Measurements from ENCODE around the gene FOXJ3. TPM values are rescaled to one million over a fixed set of nuclear protein-coding genes. Genes with fewer than 3 reads are reported as not detected.

Gene FOXJ3
- total RNA-seq, 1 experiment from 2014 or later = 27.9 TPM

GRCh38 chr1:42279055-42279454 is 56.0 kb downstream of the FOXJ3 start:
- Histone ChIP-seq H3K9me3 (replicated peaks) (no peaks in the 10 kb centered on the region), H3K4me3 (no peak overlapping the region), H3K36me3 (peaks cover 4% of the 10 kb centered on the region; the same call in 1 of the 2 replicates), H3K27me3 (replicated peaks) (no peaks in the 10 kb centered on the region), H3K27ac (no peak overlapping the region), H3K4me1 (replicated peaks) (no peaks in the 10 kb centered on the region)
- DNase-seq (ENCODE audit: low read depth in 1 of 2, low spot score in 2 of 2) = no peak

GRCh38 chr1:42272920-42273319 is 62.1 kb downstream of the FOXJ3 start:
- Histone ChIP-seq H3K27ac (no peak overlapping the region), H3K4me1 (replicated peaks) (no peaks in the 10 kb centered on the region), H3K4me3 (no peak overlapping the region), H3K36me3 (peaks cover 8% of the 10 kb centered on the region), H3K9me3 (replicated peaks) (no peaks in the 10 kb centered on the region), H3K27me3 (replicated peaks) (no peaks in the 10 kb centered on the region)
- DNase-seq (ENCODE audit: low read depth in 1 of 2, low spot score in 2 of 2) = no peak

GRCh38 chr1:42267904-42268303 is 67.1 kb downstream of the FOXJ3 start:
- DNase-seq (ENCODE audit: low read depth in 1 of 2, low spot score in 2 of 2) = no peak
- Histone ChIP-seq H3K9me3 (replicated peaks) (no peaks in the 10 kb centered on the region), H3K36me3 (peaks cover 19% of the 10 kb centered on the region), H3K4me1 (replicated peaks) (no peaks in the 10 kb centered on the region), H3K27ac (no peak overlapping the region), H3K27me3 (replicated peaks) (no peaks in the 10 kb centered on the region), H3K4me3 (no peak overlapping the region)

- DNase-seq (ENCODE audit: low read depth in 1 of 2, low spot score in 2 of 2) = no peak
- Histone ChIP-seq H3K9me3 (replicated peaks) (no peaks in the 10 kb centered on the region), H3K27me3 (replicated peaks) (no peaks in the 10 kb centered on the region), H3K27ac (no peak overlapping the region), H3K4me1 (replicated peaks) (no peaks in the 10 kb centered on the region), H3K4me3 (no peak overlapping the region), H3K36me3 (peaks cover 19% of the 10 kb centered on the region)
Observed at GRCh38 chr1:42266253-42267135, 68.5 kb downstream of the FOXJ3 start.

- H3K4me3 ChIP-seq = no peak overlapping the region
- DNase-seq (ENCODE audit: low read depth in 1 of 2, low spot score in 2 of 2) = no peak
Observed at GRCh38 chr1:42264511-42265190, 70.4 kb downstream of the FOXJ3 start.

DNA sequence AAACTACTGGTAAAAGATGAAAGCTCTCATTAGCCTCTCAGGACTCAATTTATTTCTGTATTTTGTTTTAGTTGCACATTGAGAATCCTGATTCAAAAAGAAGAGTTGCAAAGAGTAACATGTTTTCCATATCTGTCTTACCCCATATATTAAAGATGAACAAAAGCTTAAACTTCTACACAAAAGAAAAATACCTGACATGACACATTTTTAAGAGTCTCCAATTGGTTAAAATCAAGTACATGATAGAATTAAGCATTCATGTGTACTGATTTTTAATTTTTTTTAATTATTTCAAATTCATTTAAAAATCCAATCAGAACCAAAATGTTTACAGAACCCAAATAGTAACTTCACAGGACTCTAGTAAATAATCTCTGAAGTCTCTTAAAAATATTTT is 72.0 kb downstream of the FOXJ3 start:
- H3K9me3 ChIP-seq (replicated peaks) = no peaks in the 10 kb centered on the region
- H3K4me3 ChIP-seq = no peak overlapping the region
- H3K27me3 ChIP-seq (replicated peaks) = no peaks in the 10 kb centered on the region
- peaks cover 15% of the 10 kb centered on the region for H3K36me3 ChIP-seq
- 0 out of 2 replicates have a peak, but pooled peaks cover 4% of the 10 kb centered on the region for H3K4me1 ChIP-seq (replicated peaks)
- no peak overlapping the region for H3K27ac ChIP-seq
- DNase-seq (ENCODE audit: low read depth in 1 of 2, low spot score in 2 of 2) = no peak

More at GRCh38 chr1:42264511-42265190, 70.4 kb downstream of the FOXJ3 start:
- H3K36me3 ChIP-seq = peaks cover 15% of the 10 kb centered on the region
- no peaks in the 10 kb centered on the region for H3K4me1 ChIP-seq (replicated peaks)
- H3K27me3 ChIP-seq (replicated peaks) = no peaks in the 10 kb centered on the region
- no peaks in the 10 kb centered on the region for H3K9me3 ChIP-seq (replicated peaks)
- no peak overlapping the region for H3K27ac ChIP-seq

GRCh38 chr1:42260376-42261070 is 74.5 kb downstream of the FOXJ3 start:
- no peak for DNase-seq (ENCODE audit: low read depth in 1 of 2, low spot score in 2 of 2)
- Histone ChIP-seq H3K4me3 (no peak overlapping the region), H3K27me3 (replicated peaks) (no peaks in the 10 kb centered on the region), H3K4me1 (replicated peaks) (0 out of 2 replicates have a peak, but pooled peaks cover 4% of the 10 kb centered on the region), H3K27ac (no peak overlapping the region), H3K36me3 (peaks cover 12% of the 10 kb centered on the region), H3K9me3 (replicated peaks) (no peaks in the 10 kb centered on the region)

DNA sequence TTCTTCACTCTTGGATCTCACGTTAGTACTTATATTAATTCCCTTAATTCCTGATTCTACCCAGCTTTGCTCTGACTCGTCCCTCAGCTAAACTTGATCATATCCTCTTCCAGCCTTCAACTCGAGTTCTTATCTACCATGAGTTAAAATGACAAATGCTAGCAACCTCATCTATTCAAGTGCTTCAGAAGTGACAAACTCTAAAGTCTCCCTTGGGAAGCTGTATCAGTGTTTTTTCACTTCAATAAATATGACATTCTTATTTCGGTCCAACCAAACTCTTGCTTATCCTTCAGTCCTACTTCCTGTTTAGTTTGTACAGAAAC is 75.3 kb downstream of the FOXJ3 start:
- H3K27ac ChIP-seq = no peak overlapping the region
- DNase-seq (ENCODE audit: low read depth in 1 of 2, low spot score in 2 of 2) = no peak
- H3K9me3 ChIP-seq (replicated peaks) = no peaks in the 10 kb centered on the region

GRCh38 chr1:42259059-42259738 is 75.8 kb downstream of the FOXJ3 start:
- no peak for DNase-seq (ENCODE audit: low read depth in 1 of 2, low spot score in 2 of 2)
- H3K27ac ChIP-seq = no peak overlapping the region
- no peaks in the 10 kb centered on the region for H3K27me3 ChIP-seq (replicated peaks)
- no peak overlapping the region for H3K4me3 ChIP-seq
- 0 out of 2 replicates have a peak, but pooled peaks cover 4% of the 10 kb centered on the region for H3K4me1 ChIP-seq (replicated peaks)
- no peaks in the 10 kb centered on the region for H3K9me3 ChIP-seq (replicated peaks)
- peaks cover 3% of the 10 kb centered on the region for H3K36me3 ChIP-seq

More for the DNA sequence above, 75.3 kb downstream of the FOXJ3 start:
- Histone ChIP-seq H3K4me3 (no peak overlapping the region), H3K4me1 (replicated peaks) (0 out of 2 replicates have a peak, but pooled peaks cover 4% of the 10 kb centered on the region), H3K36me3 (peaks cover 8% of the 10 kb centered on the region), H3K27me3 (replicated peaks) (no peaks in the 10 kb centered on the region)

- H3K4me3 ChIP-seq = no peak overlapping the region
- no peaks in the 10 kb centered on the region; the same call in 1 of the 2 replicates for H3K36me3 ChIP-seq
- H3K27ac ChIP-seq = no peak overlapping the region
- no peak for DNase-seq (ENCODE audit: low read depth in 1 of 2, low spot score in 2 of 2)
- 0 out of 2 replicates have a peak, but pooled peaks cover 4% of the 10 kb centered on the region for H3K4me1 ChIP-seq (replicated peaks)
- no peaks in the 10 kb centered on the region for H3K27me3 ChIP-seq (replicated peaks)
- no peaks in the 10 kb centered on the region for H3K9me3 ChIP-seq (replicated peaks)
Observed at GRCh38 chr1:42258218-42258617, 76.8 kb downstream of the FOXJ3 start.

- Histone ChIP-seq H3K27me3 (replicated peaks) (no peaks in the 10 kb centered on the region), H3K9me3 (replicated peaks) (no peaks in the 10 kb centered on the region), H3K4me3 (no peak overlapping the region), H3K4me1 (replicated peaks) (peaks cover 8% of the 10 kb centered on the region), H3K36me3 (peaks cover 3% of the 10 kb centered on the region; the same call in 1 of the 2 replicates), H3K27ac (no peak overlapping the region)
- DNase-seq (ENCODE audit: low read depth in 1 of 2, low spot score in 2 of 2) = no peak
Observed at GRCh38 chr1:42251042-42251441, 84.0 kb downstream of the FOXJ3 start.

GRCh38 chr1:42250164-42250563 is 84.9 kb downstream of the FOXJ3 start:
- H3K4me1 ChIP-seq (replicated peaks) = peaks cover 17% of the 10 kb centered on the region
- no peak for DNase-seq (ENCODE audit: low read depth in 1 of 2, low spot score in 2 of 2)
- H3K36me3 ChIP-seq = peaks cover 3% of the 10 kb centered on the region; the same call in 1 of the 2 replicates
- H3K4me3 ChIP-seq = no peak overlapping the region
- H3K9me3 ChIP-seq (replicated peaks) = no peaks in the 10 kb centered on the region
- no peaks in the 10 kb centered on the region for H3K27me3 ChIP-seq (replicated peaks)
- H3K27ac ChIP-seq = no peak overlapping the region
